ENCODE data around the gene TFF3. TPM values are rescaled to one million over a fixed set of nuclear protein-coding genes. Genes with fewer than 3 reads are reported as not detected.

The TFF3 gene
- total and polyA plus RNA-seq, 2 of the 4 experiments (the other 2 are of a cell fraction), result not detected

DNA sequence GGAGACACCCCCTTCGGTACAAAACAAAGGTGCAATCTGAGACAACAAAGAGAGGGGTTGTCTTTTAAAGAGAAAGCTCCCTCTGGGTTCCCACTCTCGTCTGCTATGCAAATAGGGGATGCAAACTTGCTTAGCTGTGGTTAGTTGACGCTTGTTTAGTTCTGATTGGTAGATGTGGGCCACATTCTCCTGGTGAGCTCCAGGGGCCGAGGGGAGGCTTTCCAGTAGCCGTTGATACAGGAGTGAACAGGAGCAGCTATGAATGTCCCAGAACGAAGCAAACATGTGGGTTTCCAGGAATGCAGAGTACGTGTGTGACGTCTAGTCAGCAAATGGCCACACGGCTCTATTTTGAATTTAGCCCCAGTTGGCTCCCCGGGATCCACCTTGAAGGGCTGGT, 20.8 kb upstream of the TFF3 start:
- DNase-seq, result peak; percentile 19
- no TSS peak for BruUV-seq (replicated peaks)
- no peak; the same call in 1 of the 2 replicates for ATAC-seq (ENCODE audit: low read depth)
- Histone ChIP-seq H2AK5ac (ENCODE audit: low read depth, low read length) (no peak overlapping the region), H3K56ac (ENCODE audit: extremely low read depth, insufficient read depth, low read length) (no peak overlapping the region), H3K18ac (ENCODE audit: low read depth, low read length) (no peak overlapping the region), H3K9me3 (ENCODE audit: control insufficient read depth, insufficient read depth, low read length) (no peaks in the 10 kb centered on the region; the same call in 1 of the 2 replicates), H2BK5ac (ENCODE audit: low read depth, low read length, poor library complexity, severe bottlenecking) (no peak overlapping the region), H4K20me1 (ENCODE audit: insufficient read depth, low read length) (no peaks in the 10 kb centered on the region), H4K5ac (ENCODE audit: low read depth, low read length) (no peak overlapping the region), H2AFZ (replicated peaks; ENCODE audit: low read length, poor library complexity) (no peak overlapping the region), H3K14ac (replicated peaks; ENCODE audit: low read depth, low read length) (no peak overlapping the region), H3K4ac (ENCODE audit: low read depth, low read length) (no peak overlapping the region), H2BK15ac (ENCODE audit: low read depth, low read length) (no peak overlapping the region), H3K27ac (ENCODE audit: insufficient read depth, low read length) (no peak overlapping the region), H2BK20ac (ENCODE audit: low read depth, low read length) (no peak overlapping the region), H3K36me3 (ENCODE audit: control insufficient read depth, insufficient read depth, low read length) (no peaks in the 10 kb centered on the region), H3K4me2 (ENCODE audit: low read depth, low read length) (peak overlapping the region; percentile 1), H4K8ac (ENCODE audit: low read depth in 2 of 2, low read length in 2 of 2) (no peak overlapping the region), H3K4me3 (ENCODE audit: insufficient read depth, low read depth, low read length) (no peak overlapping the region), H2AK9ac (replicated peaks; ENCODE audit: low read depth, low read length, poor library complexity) (no peak overlapping the region), H3K9me1 (ENCODE audit: insufficient read depth, low read length) (no peaks in the 10 kb centered on the region), H2BK120ac (ENCODE audit: low read depth, low read length) (no peak overlapping the region), H4K91ac (ENCODE audit: insufficient read depth, low read depth, low read length) (no peak overlapping the region), H3K79me1 (ENCODE audit: low read depth in 1 of 2, low read length in 2 of 2) (no peaks in the 10 kb centered on the region), H3K23ac (ENCODE audit: low read depth, low read length) (no peak overlapping the region), H3K27me3 (ENCODE audit: control insufficient read depth, insufficient read depth, low read length) (peaks cover 19% of the 10 kb centered on the region; the same call in 1 of the 2 replicates), H3K9ac (ENCODE audit: low read depth, low read length) (no peak overlapping the region), H3K4me1 (ENCODE audit: control insufficient read depth, insufficient read depth, low read length) (no peaks in the 10 kb centered on the region; the same call in 1 of the 2 replicates)
- in situ Hi-C loops (cut with MboI; ENCODE audit: low sequenced_read_pairs) (no loop called here), dilution Hi-C loops (cut with HindIII; ENCODE audit: low sequenced_read_pairs, unreplicated experiment) (no loop called here), intact Hi-C loops (cut with micrococcal nuclease) (no loop called here)
- WGBS, 2 experiments (ENCODE audit: extremely low coverage in 2 of 2, insufficient read length in 1 of 2), result 0% methylated on average over 6 of the region's 10 CpGs; no CpG with 5 or more reads in 1 of the 2 experiments
- CTCF ChIA-PET, result interaction anchor here (1.3 kb wide), 1 partner anchor 10 kb away, joined by 3 read pairs; no protein-coding TSS in a partner anchor
- POLR2A ChIA-PET (ENCODE audit: unreplicated experiment), result no interaction called here
- TF ChIP-seq POLR2A (IDR thresholded peaks at IDR 0.05; ENCODE audit: low read depth, low read length) (no peak), NFE2L2 (IDR thresholded peaks at IDR 0.05; ENCODE audit: low read depth, low read length) (no peak), MAZ (IDR thresholded peaks at IDR 0.05; ENCODE audit: borderline replicate concordance, low read depth, low read length) (no peak), RAD21 (IDR thresholded peaks at IDR 0.05; ENCODE audit: low read length) (no peak), CHD1 (IDR thresholded peaks at IDR 0.05; ENCODE audit: low read depth, low read length) (no peak), CEBPB (IDR thresholded peaks at IDR 0.05; ENCODE audit: low read depth, low read length) (no peak), RFX5 (IDR thresholded peaks at IDR 0.05; ENCODE audit: low read depth, low read length) (no peak), RCOR1 (IDR thresholded peaks at IDR 0.05; ENCODE audit: insufficient replicate concordance, low read length) (no peak), CTCF (conservative IDR thresholded peaks at IDR 0.05; ENCODE audit: low read depth, low read length) (no peak), BHLHE40 (IDR thresholded peaks at IDR 0.05; ENCODE audit: low read depth, low read length) (no peak)
- TF ChIP-seq, protein P1, sequence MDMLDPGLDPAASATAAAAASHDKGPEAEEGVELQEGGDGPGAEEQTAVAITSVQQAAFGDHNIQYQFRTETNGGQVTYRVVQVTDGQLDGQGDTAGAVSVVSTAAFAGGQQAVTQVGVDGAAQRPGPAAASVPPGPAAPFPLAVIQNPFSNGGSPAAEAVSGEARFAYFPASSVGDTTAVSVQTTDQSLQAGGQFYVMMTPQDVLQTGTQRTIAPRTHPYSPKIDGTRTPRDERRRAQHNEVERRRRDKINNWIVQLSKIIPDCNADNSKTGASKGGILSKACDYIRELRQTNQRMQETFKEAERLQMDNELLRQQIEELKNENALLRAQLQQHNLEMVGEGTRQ (IDR thresholded peaks at IDR 0.05; ENCODE audit: low read depth, low read length), result no peak
